H1 (cell line): ENCODE results near the gene CELA2A. TPM values are rescaled to one million over a fixed set of nuclear protein-coding genes. Genes with fewer than 3 reads are reported as not detected.

ENCODE experiments used
- ATF3 ChIP-seq: IDR thresholded peaks from 2 replicates; pipeline ENCODE4 v1.6.1; 2011; ENCODE audit warnings: low read depth, mild to moderate bottlenecking, low read length; ENCODE audit not compliant: insufficient read depth
- polyA plus RNA-seq, 7 experiments: library from polyadenylated mRNA; depleted of rRNA in 3 of 7; stranded (reverse) in 5 of 7; unstranded in 2 of 7; fragments of >200 nt in 5 of 7; fragments of 200-250 nt in 2 of 7; gene quantifications; 1 replicate in 5 of 7; 2 replicates in 1 of 7; 4 replicates in 1 of 7; pipeline versions ENCODE4 v1.2.1 to v1.2.3, GENCODE V29; 2011 to 2013; ENCODE audit warnings: missing spikeins in 2 of 7, mixed read lengths in 2 of 7
- total RNA-seq: library from RNA; stranded (reverse); fragmentation: NEBNext Ultra II Directional; extraction: Animal tissue kit (Norgen Biotek cat#: 25700); gene quantifications from 2 replicates; pipeline ENCODE4 v1.2.1, GENCODE V29; 2021

The CELA2A gene
- total and polyA plus RNA-seq, 2 of the 8 experiments (the other 6 are each of a cell fraction or from before 2014, with no cell fraction given), result not detected

GRCh38 chr1:15444468-15445389 lies 11.8 kb upstream of the CELA2A start (continued):
- no peak for TF ChIP-seq ATF3
